HL-60 (cell line): ENCODE results near the gene GPR173.

Experiments
- POLR2AphosphoS5 ChIP-seq: IDR thresholded peaks from 2 replicates; pipeline ENCODE4 v1.6.1; 2012; ENCODE audit warnings: low read depth
- REST ChIP-seq: IDR thresholded peaks from 2 replicates; pipeline ENCODE4 v1.6.1; 2012; ENCODE audit warnings: low read depth; ENCODE audit not compliant: insufficient replicate concordance
- TF ChIP-seq, protein P1 (sequence below): IDR thresholded peaks from one replicate; pipeline ENCODE4 v1.5.1; 2011; ENCODE audit warnings: low read length, control low read depth, inconsistent platforms; ENCODE audit not compliant: insufficient read depth

- TF ChIP-seq, protein P1, sequence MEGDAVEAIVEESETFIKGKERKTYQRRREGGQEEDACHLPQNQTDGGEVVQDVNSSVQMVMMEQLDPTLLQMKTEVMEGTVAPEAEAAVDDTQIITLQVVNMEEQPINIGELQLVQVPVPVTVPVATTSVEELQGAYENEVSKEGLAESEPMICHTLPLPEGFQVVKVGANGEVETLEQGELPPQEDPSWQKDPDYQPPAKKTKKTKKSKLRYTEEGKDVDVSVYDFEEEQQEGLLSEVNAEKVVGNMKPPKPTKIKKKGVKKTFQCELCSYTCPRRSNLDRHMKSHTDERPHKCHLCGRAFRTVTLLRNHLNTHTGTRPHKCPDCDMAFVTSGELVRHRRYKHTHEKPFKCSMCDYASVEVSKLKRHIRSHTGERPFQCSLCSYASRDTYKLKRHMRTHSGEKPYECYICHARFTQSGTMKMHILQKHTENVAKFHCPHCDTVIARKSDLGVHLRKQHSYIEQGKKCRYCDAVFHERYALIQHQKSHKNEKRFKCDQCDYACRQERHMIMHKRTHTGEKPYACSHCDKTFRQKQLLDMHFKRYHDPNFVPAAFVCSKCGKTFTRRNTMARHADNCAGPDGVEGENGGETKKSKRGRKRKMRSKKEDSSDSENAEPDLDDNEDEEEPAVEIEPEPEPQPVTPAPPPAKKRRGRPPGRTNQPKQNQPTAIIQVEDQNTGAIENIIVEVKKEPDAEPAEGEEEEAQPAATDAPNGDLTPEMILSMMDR: no peak
- no peak for TF ChIP-seq POLR2AphosphoS5
- no peak for TF ChIP-seq REST
These were observed 26.2 kb upstream of the GPR173 start for GRCh38 chrX:53022381-53022780.
